VCaP (cell line): ENCODE data around the gene NMU.
A peak's percentile ranks its signal among the peaks of the same experiment; 100 is the strongest.

Source experiments
- H3K27ac ChIP-seq: fragments of 450-650 bp; 2 replicates; pipeline ENCODE4 v1.5.1; 2017
- CTCF ChIP-seq: fragments of 450-650 bp; conservative IDR thresholded peaks from 2 replicates; pipeline ENCODE4 v1.5.1; 2017; ENCODE audit warnings: mild to moderate bottlenecking, moderate library complexity

The NMU gene

GRCh38 chr4:55618546-55619143 lies 17.5 kb downstream of the NMU start:
- no peak for TF ChIP-seq CTCF
- peak overlapping the region; percentile 53 for H3K27ac ChIP-seq

GRCh38 chr4:55617587-55618197 lies 18.4 kb downstream of the NMU start:
- TF ChIP-seq CTCF = no peak

GRCh38 chr4:55615008-55615407 lies 21.1 kb downstream of the NMU start:
- no peak for TF ChIP-seq CTCF
- H3K27ac ChIP-seq = no peak overlapping the region

More at GRCh38 chr4:55617587-55618197, 18.4 kb downstream of the NMU start:
- H3K27ac ChIP-seq = no peak overlapping the region

GRCh38 chr4:55613621-55614020 lies 22.5 kb downstream of the NMU start:
- TF ChIP-seq CTCF = no peak
- H3K27ac ChIP-seq = no peak overlapping the region

- no peak for TF ChIP-seq CTCF
- H3K27ac ChIP-seq = no peak overlapping the region
Measured at GRCh38 chr4:55612341-55612740, 23.8 kb downstream of the NMU start.

- TF ChIP-seq CTCF = no peak
- no peak overlapping the region for H3K27ac ChIP-seq
Measured at GRCh38 chr4:55611358-55612059, 24.6 kb downstream of the NMU start.

GRCh38 chr4:55610381-55610780 lies 25.7 kb downstream of the NMU start:
- TF ChIP-seq CTCF = no peak
- H3K27ac ChIP-seq = no peak overlapping the region
